RWPE1 (cell line): Measurements from ENCODE around the gene MRPS18B.

Experiments used
- CTCF ChIA-PET: fragments of 350-600 bp; sonication (Branson Sonifier 250); formaldehyde crosslinking; extraction: SDS; loops from one replicate; lab custom pipeline; 2021; lab: Yijun Ruan, JAX
- POLR2A ChIA-PET: fragments of 400-600 bp; formaldehyde crosslinking; extraction: SDS; loops from one replicate; lab custom pipeline; 2020; ENCODE audit warnings: antibody characterized with exemption; ENCODE audit not compliant: low non-redundant PET; lab: Yijun Ruan, JAX
- DNase-seq: peaks from one replicate; pipeline ENCODE4 v3.0.0; 2012; ENCODE audit warnings: low spot score
- H3K27ac ChIP-seq: fragments of 450-650 bp; 2 replicates; pipeline ENCODE4 v1.5.1; 2017
- CTCF ChIP-seq: fragments of 450-650 bp; conservative IDR thresholded peaks from 2 replicates; pipeline ENCODE4 v1.5.1; 2017; ENCODE audit warnings: low read depth, mild to moderate bottlenecking

The MRPS18B gene

GRCh38 chr6:30572148-30572547 lies 45.5 kb upstream of the MRPS18B start:
- H3K27ac ChIP-seq: no peak overlapping the region
- CTCF ChIA-PET: no interaction called here
- POLR2A ChIA-PET: interaction anchor here (0.6 kb wide), 1 partner anchor 40 kb away, joined by 3 read pairs; no protein-coding TSS in a partner anchor
- peak; percentile 30 for DNase-seq
- no peak for TF ChIP-seq CTCF

GRCh38 chr6:30573113-30573512 lies 44.5 kb upstream of the MRPS18B start:
- H3K27ac ChIP-seq: no peak overlapping the region
- no peak for DNase-seq
- POLR2A ChIA-PET: no interaction called here
- TF ChIP-seq CTCF: no peak
- CTCF ChIA-PET: no interaction called here

GRCh38 chr6:30578051-30578450 lies 39.6 kb upstream of the MRPS18B start:
- TF ChIP-seq CTCF: no peak
- POLR2A ChIA-PET: no interaction called here
- DNase-seq: no peak
- CTCF ChIA-PET: no interaction called here
- no peak overlapping the region for H3K27ac ChIP-seq

- DNase-seq: no peak
- ChIA-PET POLR2A (no interaction called here), CTCF (interaction anchor here (1.2 kb wide), 1 partner anchor 13 kb away, joined by 5 read pairs; no protein-coding TSS in a partner anchor)
- no peak for TF ChIP-seq CTCF
- no peak overlapping the region for H3K27ac ChIP-seq
These were observed 33.7 kb upstream of the MRPS18B start for GRCh38 chr6:30583921-30584320.

- TF ChIP-seq CTCF: no peak
- CTCF ChIA-PET: interaction anchor here (0.6 to 1.2 kb wide), 3 partner anchors 48 to 57 kb away, joined by 3 to 5 read pairs (median 4); no protein-coding TSS in a partner anchor
- POLR2A ChIA-PET: no interaction called here
- DNase-seq: no peak
- H3K27ac ChIP-seq: peak overlapping the region; percentile 62
These were observed 27.8 kb upstream of the MRPS18B start for GRCh38 chr6:30589754-30590358.

- DNase-seq: no peak
- H3K27ac ChIP-seq: peak overlapping the region; percentile 62
- POLR2A ChIA-PET: interaction anchor here (0.6 to 0.7 kb wide), 3 partner anchors 10 to 41 kb away, joined by 3 to 5 read pairs (median 4); no protein-coding TSS in a partner anchor
- CTCF ChIA-PET: interaction anchor here (0.6 to 1.2 kb wide), 3 partner anchors 49 to 109 kb away, joined by 3 to 5 read pairs (median 5); no protein-coding TSS in a partner anchor
- no peak for TF ChIP-seq CTCF
These were observed 27.1 kb upstream of the MRPS18B start for GRCh38 chr6:30590509-30590908.
